SK-N-SH treated with all-trans-retinoic acid at 6 μM for 48 hours (cell line): ENCODE data around the gene STOM.

ENCODE experiments used
- ATAC-seq: fragments of 200-7000 bp; cut with Tn5 transposase; 3 replicates; pipeline ENCODE4 v1.9.1; 2020; ENCODE audit warnings: mild to moderate bottlenecking, moderate library complexity
- BACH2 ChIP-seq: fragments of 250-450 bp; sonication (Bioruptor Pico); IDR thresholded peaks from 2 replicates; pipeline ENCODE4 v1.9.0; 2021; ENCODE audit warnings: mild to moderate bottlenecking, borderline replicate concordance
- CSDC2 ChIP-seq: fragments of 250-450 bp; sonication (Bioruptor Pico); IDR thresholded peaks from 2 replicates; pipeline ENCODE4 v1.5.0; 2020; ENCODE audit warnings: mild to moderate bottlenecking, moderate library complexity
- GLIS3 ChIP-seq: fragments of 250-450 bp; sonication (Bioruptor Pico); IDR thresholded peaks from 2 replicates; pipeline ENCODE4 v1.5.0; 2020; ENCODE audit warnings: mild to moderate bottlenecking, moderate library complexity
- ISL1 ChIP-seq: fragments of 250-450 bp; sonication (Bioruptor Pico); IDR thresholded peaks from 2 replicates; pipeline ENCODE4 v2.1.2; 2022; ENCODE audit warnings: mild to moderate bottlenecking, moderate library complexity
- OSR1 ChIP-seq: fragments of 250-450 bp; sonication (Bioruptor Pico); IDR thresholded peaks from 2 replicates; pipeline ENCODE4 v1.8.0; 2022; ENCODE audit warnings: moderate library complexity, mild to moderate bottlenecking, inconsistent platforms
- PPARA ChIP-seq: fragments of 250-450 bp; sonication (Bioruptor Pico); IDR thresholded peaks from 2 replicates; pipeline ENCODE4 v1.5.0; 2020; ENCODE audit warnings: mild to moderate bottlenecking, borderline replicate concordance
- SNAI2 ChIP-seq: fragments of 250-450 bp; sonication (Bioruptor Pico); IDR thresholded peaks from 2 replicates; pipeline ENCODE4 v1.5.0; 2020; ENCODE audit warnings: mild to moderate bottlenecking, moderate library complexity
- TCF4 ChIP-seq: fragments of 250-450 bp; sonication (Bioruptor Pico); IDR thresholded peaks from 2 replicates; pipeline ENCODE4 v1.8.0; 2021; ENCODE audit warnings: mild to moderate bottlenecking, moderate library complexity, borderline replicate concordance
- TOX ChIP-seq: fragments of 250-450 bp; sonication (Bioruptor Pico); IDR thresholded peaks from 2 replicates; pipeline ENCODE4 v1.8.0; 2021; ENCODE audit warnings: mild to moderate bottlenecking, moderate library complexity, borderline replicate concordance
- ZC3H10 ChIP-seq: fragments of 250-450 bp; sonication (Bioruptor Pico); IDR thresholded peaks from 2 replicates; pipeline ENCODE4 v1.5.1; 2021; ENCODE audit warnings: mild to moderate bottlenecking, moderate library complexity
- ZFP3 ChIP-seq: fragments of 250-450 bp; sonication (Bioruptor Pico); IDR thresholded peaks from 2 replicates; pipeline ENCODE4 v1.5.0; 2020; ENCODE audit warnings: mild to moderate bottlenecking, moderate library complexity
- ZFP30 ChIP-seq: fragments of 450-650 bp; formaldehyde crosslinking; IDR thresholded peaks from 2 replicates; pipeline ENCODE4 v1.5.0; 2022; ENCODE audit warnings: mild to moderate bottlenecking, moderate library complexity
- ZNF565 ChIP-seq: fragments of 450-650 bp; formaldehyde crosslinking; conservative IDR thresholded peaks from 2 replicates; pipeline ENCODE4 v1.5.0; 2020; ENCODE audit warnings: low read depth, mild to moderate bottlenecking, moderate library complexity
- ZNF70 ChIP-seq: fragments of 450-650 bp; formaldehyde crosslinking; IDR thresholded peaks from 2 replicates; pipeline ENCODE4 v1.5.0; 2020; ENCODE audit warnings: mild to moderate bottlenecking, moderate library complexity
- ZNF8 ChIP-seq: fragments of 450-650 bp; formaldehyde crosslinking; IDR thresholded peaks from 2 replicates; pipeline ENCODE4 v1.5.0; 2020; ENCODE audit warnings: mild to moderate bottlenecking, moderate library complexity
- TF ChIP-seq, protein P1 (sequence below): fragments of 250-450 bp; sonication (Bioruptor Pico); IDR thresholded peaks from 2 replicates; pipeline ENCODE4 v1.5.1; 2020; ENCODE audit warnings: low read depth, mild to moderate bottlenecking, moderate library complexity
- TF ChIP-seq, protein P2 (sequence below): fragments of 250-450 bp; sonication (Bioruptor Pico); IDR thresholded peaks from 2 replicates; pipeline ENCODE4 v1.8.0; 2021; ENCODE audit warnings: low read depth, mild to moderate bottlenecking, moderate library complexity, borderline replicate concordance
- TF ChIP-seq, protein P3 (sequence below): fragments of 250-450 bp; sonication (Bioruptor Pico); IDR thresholded peaks from 2 replicates; pipeline ENCODE4 v1.5.1; 2021; ENCODE audit warnings: mild to moderate bottlenecking, moderate library complexity
- TF ChIP-seq, protein P4 (sequence below): fragments of 250-450 bp; sonication (Bioruptor Pico); IDR thresholded peaks from 2 replicates; pipeline ENCODE4 v1.8.0; 2020; ENCODE audit warnings: mild to moderate bottlenecking, moderate library complexity, borderline replicate concordance

Gene STOM, protein sequence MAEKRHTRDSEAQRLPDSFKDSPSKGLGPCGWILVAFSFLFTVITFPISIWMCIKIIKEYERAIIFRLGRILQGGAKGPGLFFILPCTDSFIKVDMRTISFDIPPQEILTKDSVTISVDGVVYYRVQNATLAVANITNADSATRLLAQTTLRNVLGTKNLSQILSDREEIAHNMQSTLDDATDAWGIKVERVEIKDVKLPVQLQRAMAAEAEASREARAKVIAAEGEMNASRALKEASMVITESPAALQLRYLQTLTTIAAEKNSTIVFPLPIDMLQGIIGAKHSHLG

DNA sequence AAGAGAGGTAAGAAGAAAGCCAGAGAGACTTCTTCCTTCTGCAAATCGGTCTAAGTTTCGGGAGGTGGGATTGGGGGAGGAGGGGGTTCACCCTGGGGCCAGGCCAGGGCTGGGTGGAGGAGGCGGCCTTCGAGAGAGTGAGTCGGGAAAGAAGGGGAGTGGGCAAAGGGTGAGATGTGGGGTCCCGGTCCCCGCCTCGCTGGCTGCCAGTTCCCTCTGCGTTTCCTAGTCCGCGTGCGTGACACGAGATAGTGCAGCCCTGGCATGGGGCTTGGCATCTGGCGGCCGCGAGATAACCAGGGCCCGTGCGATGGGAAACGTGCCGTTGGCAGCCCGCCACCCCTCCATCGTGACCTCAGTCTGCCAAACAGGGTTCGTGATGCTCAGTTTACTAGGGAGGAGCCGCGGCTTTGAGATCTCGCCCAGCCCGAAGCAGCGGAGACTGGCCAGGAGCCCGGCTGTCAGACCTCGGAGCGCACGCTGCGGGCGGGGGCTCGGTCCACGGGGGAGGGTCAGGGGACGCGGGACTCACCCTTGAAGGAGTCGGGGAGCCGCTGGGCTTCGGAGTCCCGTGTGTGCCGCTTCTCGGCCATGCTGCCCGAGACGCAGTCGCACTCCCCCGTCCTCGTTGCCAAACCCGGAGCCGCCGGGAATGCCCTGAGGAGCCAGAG is at the start of gene STOM:
STOM (minus strand) TSS at position 656 of the 671 bp plus-strand sequence; CDS start at position 593, 63 bp downstream.
- peak; percentile 82 for ATAC-seq
- TF ChIP-seq, protein P1, sequence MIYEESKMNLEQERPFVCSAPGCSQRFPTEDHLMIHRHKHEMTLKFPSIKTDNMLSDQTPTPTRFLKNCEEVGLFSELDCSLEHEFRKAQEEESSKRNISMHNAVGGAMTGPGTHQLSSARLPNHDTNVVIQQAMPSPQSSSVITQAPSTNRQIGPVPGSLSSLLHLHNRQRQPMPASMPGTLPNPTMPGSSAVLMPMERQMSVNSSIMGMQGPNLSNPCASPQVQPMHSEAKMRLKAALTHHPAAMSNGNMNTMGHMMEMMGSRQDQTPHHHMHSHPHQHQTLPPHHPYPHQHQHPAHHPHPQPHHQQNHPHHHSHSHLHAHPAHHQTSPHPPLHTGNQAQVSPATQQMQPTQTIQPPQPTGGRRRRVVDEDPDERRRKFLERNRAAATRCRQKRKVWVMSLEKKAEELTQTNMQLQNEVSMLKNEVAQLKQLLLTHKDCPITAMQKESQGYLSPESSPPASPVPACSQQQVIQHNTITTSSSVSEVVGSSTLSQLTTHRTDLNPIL (CRISPR knock-in tag) = no peak
- TF ChIP-seq ZNF70 (CRISPR knock-in tag) (no peak), ZFP3 (CRISPR knock-in tag) (no peak), OSR1 (CRISPR knock-in tag) (no peak), BACH2 (CRISPR knock-in tag) (no peak), ZFP30 (no peak), ISL1 (CRISPR knock-in tag) (no peak), CSDC2 (CRISPR knock-in tag) (no peak), ZNF8 (CRISPR knock-in tag) (no peak), PPARA (CRISPR knock-in tag) (no peak), ZC3H10 (no peak), ZNF565 (CRISPR knock-in tag) (no peak), GLIS3 (CRISPR knock-in tag) (no peak), SNAI2 (CRISPR knock-in tag) (no peak)
- TF ChIP-seq, protein P2, sequence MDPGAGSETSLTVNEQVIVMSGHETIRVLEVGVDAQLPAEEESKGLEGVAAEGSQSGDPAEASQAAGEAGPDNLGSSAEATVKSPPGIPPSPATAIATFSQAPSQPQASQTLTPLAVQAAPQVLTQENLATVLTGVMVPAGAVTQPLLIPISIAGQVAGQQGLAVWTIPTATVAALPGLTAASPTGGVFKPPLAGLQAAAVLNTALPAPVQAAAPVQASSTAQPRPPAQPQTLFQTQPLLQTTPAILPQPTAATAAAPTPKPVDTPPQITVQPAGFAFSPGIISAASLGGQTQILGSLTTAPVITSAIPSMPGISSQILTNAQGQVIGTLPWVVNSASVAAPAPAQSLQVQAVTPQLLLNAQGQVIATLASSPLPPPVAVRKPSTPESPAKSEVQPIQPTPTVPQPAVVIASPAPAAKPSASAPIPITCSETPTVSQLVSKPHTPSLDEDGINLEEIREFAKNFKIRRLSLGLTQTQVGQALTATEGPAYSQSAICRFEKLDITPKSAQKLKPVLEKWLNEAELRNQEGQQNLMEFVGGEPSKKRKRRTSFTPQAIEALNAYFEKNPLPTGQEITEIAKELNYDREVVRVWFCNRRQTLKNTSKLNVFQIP (CRISPR knock-in tag) = no peak
- TF ChIP-seq, protein P3, sequence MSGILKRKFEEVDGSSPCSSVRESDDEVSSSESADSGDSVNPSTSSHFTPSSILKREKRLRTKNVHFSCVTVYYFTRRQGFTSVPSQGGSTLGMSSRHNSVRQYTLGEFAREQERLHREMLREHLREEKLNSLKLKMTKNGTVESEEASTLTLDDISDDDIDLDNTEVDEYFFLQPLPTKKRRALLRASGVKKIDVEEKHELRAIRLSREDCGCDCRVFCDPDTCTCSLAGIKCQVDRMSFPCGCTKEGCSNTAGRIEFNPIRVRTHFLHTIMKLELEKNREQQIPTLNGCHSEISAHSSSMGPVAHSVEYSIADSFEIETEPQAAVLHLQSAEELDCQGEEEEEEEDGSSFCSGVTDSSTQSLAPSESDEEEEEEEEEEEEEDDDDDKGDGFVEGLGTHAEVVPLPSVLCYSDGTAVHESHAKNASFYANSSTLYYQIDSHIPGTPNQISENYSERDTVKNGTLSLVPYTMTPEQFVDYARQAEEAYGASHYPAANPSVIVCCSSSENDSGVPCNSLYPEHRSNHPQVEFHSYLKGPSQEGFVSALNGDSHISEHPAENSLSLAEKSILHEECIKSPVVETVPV (CRISPR knock-in tag) = no peak
- TF ChIP-seq, protein P4, sequence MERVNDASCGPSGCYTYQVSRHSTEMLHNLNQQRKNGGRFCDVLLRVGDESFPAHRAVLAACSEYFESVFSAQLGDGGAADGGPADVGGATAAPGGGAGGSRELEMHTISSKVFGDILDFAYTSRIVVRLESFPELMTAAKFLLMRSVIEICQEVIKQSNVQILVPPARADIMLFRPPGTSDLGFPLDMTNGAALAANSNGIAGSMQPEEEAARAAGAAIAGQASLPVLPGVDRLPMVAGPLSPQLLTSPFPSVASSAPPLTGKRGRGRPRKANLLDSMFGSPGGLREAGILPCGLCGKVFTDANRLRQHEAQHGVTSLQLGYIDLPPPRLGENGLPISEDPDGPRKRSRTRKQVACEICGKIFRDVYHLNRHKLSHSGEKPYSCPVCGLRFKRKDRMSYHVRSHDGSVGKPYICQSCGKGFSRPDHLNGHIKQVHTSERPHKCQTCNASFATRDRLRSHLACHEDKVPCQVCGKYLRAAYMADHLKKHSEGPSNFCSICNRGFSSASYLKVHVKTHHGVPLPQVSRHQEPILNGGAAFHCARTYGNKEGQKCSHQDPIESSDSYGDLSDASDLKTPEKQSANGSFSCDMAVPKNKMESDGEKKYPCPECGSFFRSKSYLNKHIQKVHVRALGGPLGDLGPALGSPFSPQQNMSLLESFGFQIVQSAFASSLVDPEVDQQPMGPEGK = no peak

DNA sequence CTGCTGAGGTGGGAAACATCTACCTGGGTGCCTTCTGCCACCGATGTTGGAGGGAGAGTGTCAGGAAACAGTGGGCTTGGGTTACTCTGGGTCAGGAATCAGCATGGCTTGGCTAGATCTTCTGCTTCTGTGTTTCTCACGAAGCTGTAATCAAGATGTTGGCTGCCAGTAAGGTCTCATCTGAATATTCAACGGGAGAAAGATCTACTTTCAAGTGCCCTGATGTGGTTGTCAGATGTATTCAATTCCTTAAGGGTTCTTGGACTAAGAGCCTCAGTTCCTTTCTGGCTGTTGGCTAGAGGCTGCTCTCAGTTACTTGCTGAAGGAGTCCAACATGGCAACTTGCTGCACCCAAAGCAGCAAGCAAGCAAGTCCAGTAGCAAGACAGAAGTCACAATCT is 41.9 kb upstream of the STOM start:
- ATAC-seq = no peak

DNA sequence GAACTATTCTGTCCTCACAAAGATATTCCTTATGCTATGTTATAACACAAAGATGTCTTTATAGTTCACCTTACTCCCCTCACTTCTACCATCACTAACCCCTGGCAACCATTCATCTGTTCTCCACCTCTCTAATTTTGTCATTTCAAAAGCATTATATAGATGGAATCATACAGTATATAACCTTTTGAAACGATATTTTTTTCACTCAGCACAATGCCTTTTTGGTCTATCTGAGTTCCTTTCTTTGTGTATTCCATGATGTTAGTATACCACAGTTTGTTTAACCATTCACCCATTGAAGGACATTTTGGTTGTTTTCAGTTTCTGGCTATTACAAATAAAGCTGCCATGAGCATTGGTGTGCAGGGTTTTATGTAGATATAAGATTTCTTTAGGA is 35.8 kb upstream of the STOM start:
- ATAC-seq = no peak
- TF ChIP-seq, protein P3 (CRISPR knock-in tag) = no peak
- no peak for TF ChIP-seq ZNF70 (CRISPR knock-in tag)
- no peak for TF ChIP-seq ZNF8 (CRISPR knock-in tag)
- TF ChIP-seq, protein P2 (CRISPR knock-in tag) = no peak
- no peak for TF ChIP-seq BACH2 (CRISPR knock-in tag)
- no peak for TF ChIP-seq TCF4 (CRISPR knock-in tag)
- no peak for TF ChIP-seq OSR1 (CRISPR knock-in tag)
- TF ChIP-seq TOX (CRISPR knock-in tag) = no peak
- no peak for TF ChIP-seq PPARA (CRISPR knock-in tag)
- TF ChIP-seq GLIS3 (CRISPR knock-in tag) = no peak

More for the DNA sequence above, 41.9 kb upstream of the STOM start:
- TF ChIP-seq CSDC2 (CRISPR knock-in tag) = no peak
- no peak for TF ChIP-seq ZFP3 (CRISPR knock-in tag)
